ENCODE measurements around the gene RASGRF2.

Gene RASGRF2

DNA sequence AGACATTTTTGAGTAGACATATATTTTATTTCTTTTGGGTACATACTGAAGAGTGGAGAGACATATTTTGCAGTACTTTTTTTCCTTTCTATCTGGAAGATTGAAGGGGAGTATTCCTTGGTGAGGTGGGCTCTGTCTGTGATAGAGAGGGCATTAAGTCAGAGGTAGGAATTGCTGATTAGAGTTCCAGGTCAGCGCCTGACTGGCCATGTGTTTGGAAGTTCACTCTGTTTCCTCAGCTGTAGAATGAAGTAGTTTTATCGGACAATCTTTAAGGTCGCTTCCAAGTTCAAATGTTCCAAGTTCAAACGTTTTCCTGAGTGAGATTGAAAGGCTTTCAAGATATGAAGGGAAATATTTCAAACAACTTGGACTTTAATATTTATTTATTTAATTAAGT lies 45.5 kb downstream of the RASGRF2 start:
- Histone ChIP-seq H3K9me3 (no peaks in the 10 kb centered on the region), H3K4me1 (no peaks in the 10 kb centered on the region), H3K4me3 (ENCODE audit: low read depth, low read length) (no peak overlapping the region), H3K27me3 (no peaks in the 10 kb centered on the region), H3K36me3 (no peaks in the 10 kb centered on the region)
- TF ChIP-seq, protein P1, sequence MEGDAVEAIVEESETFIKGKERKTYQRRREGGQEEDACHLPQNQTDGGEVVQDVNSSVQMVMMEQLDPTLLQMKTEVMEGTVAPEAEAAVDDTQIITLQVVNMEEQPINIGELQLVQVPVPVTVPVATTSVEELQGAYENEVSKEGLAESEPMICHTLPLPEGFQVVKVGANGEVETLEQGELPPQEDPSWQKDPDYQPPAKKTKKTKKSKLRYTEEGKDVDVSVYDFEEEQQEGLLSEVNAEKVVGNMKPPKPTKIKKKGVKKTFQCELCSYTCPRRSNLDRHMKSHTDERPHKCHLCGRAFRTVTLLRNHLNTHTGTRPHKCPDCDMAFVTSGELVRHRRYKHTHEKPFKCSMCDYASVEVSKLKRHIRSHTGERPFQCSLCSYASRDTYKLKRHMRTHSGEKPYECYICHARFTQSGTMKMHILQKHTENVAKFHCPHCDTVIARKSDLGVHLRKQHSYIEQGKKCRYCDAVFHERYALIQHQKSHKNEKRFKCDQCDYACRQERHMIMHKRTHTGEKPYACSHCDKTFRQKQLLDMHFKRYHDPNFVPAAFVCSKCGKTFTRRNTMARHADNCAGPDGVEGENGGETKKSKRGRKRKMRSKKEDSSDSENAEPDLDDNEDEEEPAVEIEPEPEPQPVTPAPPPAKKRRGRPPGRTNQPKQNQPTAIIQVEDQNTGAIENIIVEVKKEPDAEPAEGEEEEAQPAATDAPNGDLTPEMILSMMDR (IDR thresholded peaks at IDR 0.05; ENCODE audit: low read depth, low read length): no peak
- no peak for DNase-seq

DNA sequence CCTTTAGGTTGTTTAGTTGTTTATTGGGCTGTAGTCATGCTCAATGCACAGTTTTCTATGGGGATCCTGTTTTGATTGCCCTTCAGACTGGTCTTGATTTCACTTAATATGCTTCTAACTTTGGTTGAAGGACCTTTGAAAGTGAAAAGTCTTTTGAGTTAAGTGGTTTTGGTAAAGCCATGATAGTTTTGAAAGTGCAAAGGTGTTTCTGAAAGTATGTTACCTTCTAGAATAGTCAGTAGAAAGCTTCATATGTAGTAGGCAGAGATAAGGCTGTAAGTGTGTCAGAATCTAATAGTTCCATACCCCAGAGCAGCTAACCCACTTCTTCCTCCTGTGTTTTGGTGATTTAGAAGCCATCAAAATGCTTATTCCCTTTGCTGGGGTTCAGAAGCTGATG lies 46.1 kb downstream of the RASGRF2 start:
- Histone ChIP-seq H3K9me3 (no peaks in the 10 kb centered on the region), H3K4me1 (no peaks in the 10 kb centered on the region), H3K36me3 (no peaks in the 10 kb centered on the region), H3K4me3 (ENCODE audit: low read depth, low read length) (no peak overlapping the region), H3K27me3 (no peaks in the 10 kb centered on the region)
- TF ChIP-seq, protein P1 (IDR thresholded peaks at IDR 0.05; ENCODE audit: low read depth, low read length): no peak
- DNase-seq: no peak

DNA sequence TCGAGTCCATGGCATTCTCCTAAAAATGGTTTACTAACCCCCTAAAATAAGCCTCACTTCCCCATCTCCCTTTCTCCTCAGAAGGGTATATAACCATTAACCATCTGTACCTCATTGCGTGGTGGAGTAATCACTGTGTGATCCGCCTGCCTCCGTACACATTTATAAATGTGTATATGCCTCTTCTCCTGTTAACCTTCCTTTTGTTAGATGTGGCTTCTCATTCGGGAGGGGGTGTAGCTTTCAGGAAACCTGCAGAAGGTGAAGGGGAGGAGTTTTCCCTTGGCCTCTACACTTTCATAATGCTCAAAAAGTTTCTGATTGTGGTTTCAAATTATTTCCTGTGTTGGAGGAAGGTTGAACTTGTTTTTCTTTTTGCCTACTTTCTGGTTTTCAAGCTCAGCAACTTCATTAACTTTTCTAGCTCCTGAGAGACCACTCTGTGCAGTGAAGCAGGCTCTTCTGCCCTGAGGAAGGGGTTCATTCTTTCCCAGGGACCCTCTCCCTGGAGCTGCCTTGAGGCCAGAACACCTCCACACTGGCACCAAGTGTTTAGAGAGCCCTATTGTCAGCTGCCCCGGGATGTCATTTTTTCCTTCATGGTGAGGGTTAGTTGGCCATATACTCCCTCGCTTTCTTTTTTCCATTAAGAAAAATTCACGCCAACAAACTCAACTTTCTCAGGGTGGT lies 46.9 kb downstream of the RASGRF2 start:
- Histone ChIP-seq H3K4me3 (ENCODE audit: low read depth, low read length) (no peak overlapping the region), H3K9me3 (no peaks in the 10 kb centered on the region), H3K4me1 (no peaks in the 10 kb centered on the region), H3K27me3 (no peaks in the 10 kb centered on the region), H3K36me3 (no peaks in the 10 kb centered on the region)
- DNase-seq: no peak
- TF ChIP-seq, protein P1 (IDR thresholded peaks at IDR 0.05; ENCODE audit: low read depth, low read length): no peak

DNA sequence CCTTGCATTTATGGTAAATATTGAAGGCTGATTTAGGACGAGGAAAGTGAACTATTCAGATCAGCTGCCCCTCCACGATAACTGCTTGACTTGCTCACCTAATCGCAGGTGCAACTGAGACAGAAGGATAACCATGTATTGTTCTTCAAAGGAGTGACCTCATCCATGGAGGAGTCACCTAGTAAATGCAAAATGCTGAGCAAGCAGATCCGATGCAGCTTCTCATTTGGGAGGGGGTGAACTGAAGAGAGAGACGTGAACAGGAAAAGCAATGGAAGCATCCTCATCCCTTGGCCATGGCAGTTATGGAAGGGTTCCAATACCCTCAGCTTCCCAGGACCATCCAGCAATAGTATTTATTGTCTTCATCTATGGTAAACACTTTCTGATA lies 47.5 kb downstream of the RASGRF2 start:
- DNase-seq: no peak
- no peak overlapping the region for H3K4me3 ChIP-seq (ENCODE audit: low read depth, low read length)
- H3K27me3 ChIP-seq: no peaks in the 10 kb centered on the region
- H3K36me3 ChIP-seq: no peaks in the 10 kb centered on the region
- H3K4me1 ChIP-seq: no peaks in the 10 kb centered on the region
- H3K9me3 ChIP-seq: no peaks in the 10 kb centered on the region
- TF ChIP-seq, protein P1 (IDR thresholded peaks at IDR 0.05; ENCODE audit: low read depth, low read length): no peak

DNA sequence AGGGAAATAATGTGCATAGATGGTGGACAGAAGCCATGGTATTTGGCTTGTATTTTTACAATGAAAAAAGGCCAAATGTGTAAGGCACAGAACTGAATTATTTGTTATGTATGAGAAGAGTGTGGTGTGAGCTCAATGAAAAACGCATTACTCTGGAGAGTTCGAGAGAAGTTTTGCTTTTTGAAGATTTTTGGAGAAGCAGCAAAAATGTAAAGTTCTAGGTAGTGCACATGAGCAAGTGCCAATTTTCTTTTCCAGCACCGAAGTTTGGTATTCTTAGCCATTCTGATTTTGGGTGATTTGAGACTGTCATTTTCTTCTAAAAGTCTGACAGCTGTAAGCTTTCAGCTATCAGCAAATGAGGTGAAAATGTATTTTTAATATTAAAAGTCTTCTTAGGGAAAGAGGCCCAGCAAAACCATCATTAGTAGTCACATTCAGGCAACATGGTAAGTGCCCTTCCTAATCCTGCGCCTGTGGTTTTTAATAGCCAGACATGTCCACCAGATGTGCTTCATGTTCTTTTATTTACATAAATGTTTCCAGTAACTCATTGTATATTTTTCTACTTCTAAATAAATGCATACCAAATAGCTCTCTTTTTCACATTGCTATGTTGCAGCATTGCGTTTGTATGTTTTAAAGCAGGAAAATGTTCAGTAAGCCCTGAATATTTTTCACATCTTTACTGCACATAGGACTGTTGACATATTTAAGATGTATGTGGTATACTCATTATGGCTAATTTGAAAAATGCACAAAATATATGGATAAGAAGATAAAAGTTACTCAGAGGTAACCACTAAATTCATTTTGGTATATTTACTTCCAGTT lies 50.4 kb downstream of the RASGRF2 start:
- TF ChIP-seq, protein P1 (IDR thresholded peaks at IDR 0.05; ENCODE audit: low read depth, low read length): no peak
- Histone ChIP-seq H3K4me3 (ENCODE audit: low read depth, low read length) (no peak overlapping the region), H3K4me1 (no peaks in the 10 kb centered on the region), H3K27me3 (no peaks in the 10 kb centered on the region), H3K9me3 (no peaks in the 10 kb centered on the region), H3K36me3 (no peaks in the 10 kb centered on the region)
- DNase-seq: no peak

DNA sequence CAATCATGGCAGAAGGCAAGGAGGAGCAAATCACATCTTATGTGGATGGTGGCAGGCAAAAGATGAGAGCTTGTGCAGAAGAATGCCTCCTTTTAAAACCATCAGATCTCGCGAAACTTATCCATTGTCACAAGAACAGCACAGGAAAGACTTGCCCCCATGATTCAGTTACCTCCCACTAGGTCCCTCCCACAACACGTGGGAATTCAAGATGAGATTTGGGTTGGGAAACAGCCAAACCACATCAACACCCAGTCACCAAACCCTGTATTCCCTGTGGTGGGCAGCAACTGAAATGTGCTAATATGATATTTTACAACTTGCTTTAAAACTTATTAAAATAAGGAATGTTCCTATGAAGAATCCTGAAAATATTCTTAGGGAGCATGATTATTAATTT lies 54.2 kb downstream of the RASGRF2 start:
- Histone ChIP-seq H3K9me3 (no peaks in the 10 kb centered on the region), H3K4me1 (no peaks in the 10 kb centered on the region), H3K27me3 (no peaks in the 10 kb centered on the region), H3K4me3 (ENCODE audit: low read depth, low read length) (no peak overlapping the region), H3K36me3 (no peaks in the 10 kb centered on the region)
- TF ChIP-seq, protein P1 (IDR thresholded peaks at IDR 0.05; ENCODE audit: low read depth, low read length): no peak
- no peak for DNase-seq
